Measurements from ENCODE around the gene HPGD.
A peak's percentile ranks its signal among the peaks of the same experiment; 100 is the strongest.

Gene HPGD

GRCh38 chr4:174522183-174523024, at the start of gene HPGD:
Gene HPGD, minus strand, starts transcription at chr4:174522488. Its CDS starts 37 bp downstream, at chr4:174522451.
- H3K27me3 ChIP-seq (replicated peaks; ENCODE audit: insufficient read depth, low read length), result no peaks in the 10 kb centered on the region
- H3K9me3 ChIP-seq (replicated peaks; ENCODE audit: insufficient read depth, low read length), result no peaks in the 10 kb centered on the region
- H3K4me1 ChIP-seq (ENCODE audit: low read length), result no peaks in the 10 kb centered on the region
- no peaks in the 10 kb centered on the region for H3K9me2 ChIP-seq (replicated peaks; ENCODE audit: insufficient read depth, low read length)
- H3K9ac ChIP-seq (ENCODE audit: low read length), result peak within 1 kb of the TSS; percentile 51
- H3K27ac ChIP-seq (ENCODE audit: low read length), result peak within 1 kb of the TSS; percentile 40; the same call in 1 of the 2 replicates
- H3K36me3 ChIP-seq (replicated peaks; ENCODE audit: insufficient read depth, low read length), result no peaks in the 10 kb centered on the region
- peak within 1 kb of the TSS; percentile 76 for H3K4me3 ChIP-seq (ENCODE audit: low read length)
- no peaks in the 10 kb centered on the region for H4K20me1 ChIP-seq (ENCODE audit: insufficient read depth, low read length)
- H3K4me2 ChIP-seq (ENCODE audit: low read depth, low read length), result peak within 1 kb of the TSS; percentile 87
- no peaks in the 10 kb centered on the region for H3K79me2 ChIP-seq (ENCODE audit: low read length)
- H3F3A ChIP-seq (ENCODE audit: insufficient read depth, low read length), result peaks cover 5% of the 10 kb centered on the region
- peak within 1 kb of the TSS; percentile 81 for H2AFZ ChIP-seq (ENCODE audit: low read length)
- TF ChIP-seq CTCF (IDR thresholded peaks at IDR 0.05; ENCODE audit: low read length), result no peak
- TF ChIP-seq EZH2phosphoT487 (IDR thresholded peaks at IDR 0.05; ENCODE audit: low read length), result no peak
- no peak for TF ChIP-seq EZH2 (optimal IDR thresholded peaks at IDR 0.05; ENCODE audit: low read depth, low read length)
- DNase-seq, result peak; percentile 76

GRCh38 chr4:174564529-174564928, 42.2 kb upstream of the HPGD start:
- Histone ChIP-seq H4K20me1 (ENCODE audit: insufficient read depth, low read length) (no peaks in the 10 kb centered on the region), H3K36me3 (replicated peaks; ENCODE audit: insufficient read depth, low read length) (no peaks in the 10 kb centered on the region), H3K27me3 (replicated peaks; ENCODE audit: insufficient read depth, low read length) (no peaks in the 10 kb centered on the region), H2AFZ (ENCODE audit: low read length) (no peak overlapping the region), H3K79me2 (ENCODE audit: low read length) (no peaks in the 10 kb centered on the region), H3K4me1 (ENCODE audit: low read length) (no peaks in the 10 kb centered on the region), H3K9me3 (replicated peaks; ENCODE audit: insufficient read depth, low read length) (no peaks in the 10 kb centered on the region), H3K27ac (ENCODE audit: low read length) (no peak overlapping the region), H3K9me2 (replicated peaks; ENCODE audit: insufficient read depth, low read length) (no peaks in the 10 kb centered on the region), H3K9ac (ENCODE audit: low read length) (no peak overlapping the region), H3K4me3 (ENCODE audit: low read length) (no peak overlapping the region), H3K4me2 (ENCODE audit: low read depth, low read length) (no peak overlapping the region), H3F3A (ENCODE audit: insufficient read depth, low read length) (no peaks in the 10 kb centered on the region)
- TF ChIP-seq CTCF (IDR thresholded peaks at IDR 0.05; ENCODE audit: low read length) (no peak), EZH2 (optimal IDR thresholded peaks at IDR 0.05; ENCODE audit: low read depth, low read length) (no peak), EZH2phosphoT487 (IDR thresholded peaks at IDR 0.05; ENCODE audit: low read length) (no peak)
- no peak for DNase-seq

- H3K4me3 ChIP-seq (ENCODE audit: low read length), result no peak overlapping the region
- no peaks in the 10 kb centered on the region for H3K79me2 ChIP-seq (ENCODE audit: low read length)
- no peak overlapping the region for H2AFZ ChIP-seq (ENCODE audit: low read length)
- no peak overlapping the region for H3K27ac ChIP-seq (ENCODE audit: low read length)
- H3K4me2 ChIP-seq (ENCODE audit: low read depth, low read length), result no peak overlapping the region
- no peak for TF ChIP-seq EZH2phosphoT487 (IDR thresholded peaks at IDR 0.05; ENCODE audit: low read length)
- TF ChIP-seq EZH2 (optimal IDR thresholded peaks at IDR 0.05; ENCODE audit: low read depth, low read length), result no peak
- no peak for TF ChIP-seq CTCF (IDR thresholded peaks at IDR 0.05; ENCODE audit: low read length)
- no peaks in the 10 kb centered on the region for H3F3A ChIP-seq (ENCODE audit: insufficient read depth, low read length)
- H3K36me3 ChIP-seq (replicated peaks; ENCODE audit: insufficient read depth, low read length), result no peaks in the 10 kb centered on the region
- DNase-seq, result no peak
- no peaks in the 10 kb centered on the region for H3K27me3 ChIP-seq (replicated peaks; ENCODE audit: insufficient read depth, low read length)
- H3K4me1 ChIP-seq (ENCODE audit: low read length), result no peaks in the 10 kb centered on the region
- H4K20me1 ChIP-seq (ENCODE audit: insufficient read depth, low read length), result no peaks in the 10 kb centered on the region
- H3K9me3 ChIP-seq (replicated peaks; ENCODE audit: insufficient read depth, low read length), result no peaks in the 10 kb centered on the region
- no peak overlapping the region for H3K9ac ChIP-seq (ENCODE audit: low read length)
- H3K9me2 ChIP-seq (replicated peaks; ENCODE audit: insufficient read depth, low read length), result no peaks in the 10 kb centered on the region
Measured at GRCh38 chr4:174563399-174563798, 41.1 kb upstream of the HPGD start.
